Upper lobe of right lung (tissue), 1 donor: ENCODE data around the gene PLXNA4. TPM values are rescaled to one million over a fixed set of nuclear protein-coding genes. Genes with fewer than 3 reads are reported as not detected.

ENCODE experiments used
- ATAC-seq: fragments of 200-7000 bp; cut with Tn5 transposase; one replicate; pipeline ENCODE4 v1.9.1; 2020; ENCODE audit warnings: mild to moderate bottlenecking, moderate library complexity
- DNase-seq: peaks from one replicate; pipeline ENCODE4 v3.0.0-alpha.2; 2020
- H3K27ac ChIP-seq: fragments of 200-600 bp; one replicate; pipeline ENCODE4 v1.8.0; 2022
- H3K27me3 ChIP-seq: fragments of 200-600 bp; one replicate; pipeline ENCODE4 v1.8.0; 2022; ENCODE audit warnings: mild to moderate bottlenecking
- H3K36me3 ChIP-seq: fragments of 200-600 bp; one replicate; pipeline ENCODE4 v1.8.0; 2022
- H3K4me1 ChIP-seq: fragments of 200-600 bp; one replicate; pipeline ENCODE4 v1.8.0; 2022
- H3K4me3 ChIP-seq: fragments of 200-600 bp; one replicate; pipeline ENCODE4 v1.8.0; 2022; ENCODE audit warnings: mild to moderate bottlenecking
- H3K9me3 ChIP-seq: fragments of 200-600 bp; one replicate; pipeline ENCODE4 v1.8.0; 2022
- intact Hi-C: fragments of 100-400 bp; cut with DNase I; formaldehyde crosslinking; loops from one replicate; pipeline ENCODE4 v1.11.0; 2022
- total RNA-seq: library from RNA; stranded (reverse); fragmentation: NEBNext Ultra II Directional; extraction: Animal tissue kit (Norgen Biotek cat#: 25700); gene quantifications from one replicate; pipeline ENCODE4 v1.2.1, GENCODE V29; 2021
- TF ChIP-seq, protein P1 (sequence below): fragments of 200-600 bp; IDR thresholded peaks from one replicate; pipeline ENCODE4 v1.8.0; 2022; ENCODE audit warnings: antibody characterized with exemption
- donor health status: DM: no; HTN: yes; CAD: no; lungs with severe emphysema.

PLXNA4 gene
- total RNA-seq, 1 donor from 2014 or later: 7.2 TPM

- Histone ChIP-seq H3K36me3 (no peaks in the 10 kb centered on the region), H3K9me3 (no peaks in the 10 kb centered on the region), H3K4me1 (no peaks in the 10 kb centered on the region), H3K27ac (no peak overlapping the region), H3K27me3 (no peaks in the 10 kb centered on the region), H3K4me3 (no peak overlapping the region)
- intact Hi-C loops: no loop called here
- DNase-seq: no peak
- ATAC-seq: no peak
- TF ChIP-seq, protein P1, sequence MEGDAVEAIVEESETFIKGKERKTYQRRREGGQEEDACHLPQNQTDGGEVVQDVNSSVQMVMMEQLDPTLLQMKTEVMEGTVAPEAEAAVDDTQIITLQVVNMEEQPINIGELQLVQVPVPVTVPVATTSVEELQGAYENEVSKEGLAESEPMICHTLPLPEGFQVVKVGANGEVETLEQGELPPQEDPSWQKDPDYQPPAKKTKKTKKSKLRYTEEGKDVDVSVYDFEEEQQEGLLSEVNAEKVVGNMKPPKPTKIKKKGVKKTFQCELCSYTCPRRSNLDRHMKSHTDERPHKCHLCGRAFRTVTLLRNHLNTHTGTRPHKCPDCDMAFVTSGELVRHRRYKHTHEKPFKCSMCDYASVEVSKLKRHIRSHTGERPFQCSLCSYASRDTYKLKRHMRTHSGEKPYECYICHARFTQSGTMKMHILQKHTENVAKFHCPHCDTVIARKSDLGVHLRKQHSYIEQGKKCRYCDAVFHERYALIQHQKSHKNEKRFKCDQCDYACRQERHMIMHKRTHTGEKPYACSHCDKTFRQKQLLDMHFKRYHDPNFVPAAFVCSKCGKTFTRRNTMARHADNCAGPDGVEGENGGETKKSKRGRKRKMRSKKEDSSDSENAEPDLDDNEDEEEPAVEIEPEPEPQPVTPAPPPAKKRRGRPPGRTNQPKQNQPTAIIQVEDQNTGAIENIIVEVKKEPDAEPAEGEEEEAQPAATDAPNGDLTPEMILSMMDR: no peak
These were observed 225.5 kb downstream of the PLXNA4 start for GRCh38 chr7:132350741-132351140.

DNA sequence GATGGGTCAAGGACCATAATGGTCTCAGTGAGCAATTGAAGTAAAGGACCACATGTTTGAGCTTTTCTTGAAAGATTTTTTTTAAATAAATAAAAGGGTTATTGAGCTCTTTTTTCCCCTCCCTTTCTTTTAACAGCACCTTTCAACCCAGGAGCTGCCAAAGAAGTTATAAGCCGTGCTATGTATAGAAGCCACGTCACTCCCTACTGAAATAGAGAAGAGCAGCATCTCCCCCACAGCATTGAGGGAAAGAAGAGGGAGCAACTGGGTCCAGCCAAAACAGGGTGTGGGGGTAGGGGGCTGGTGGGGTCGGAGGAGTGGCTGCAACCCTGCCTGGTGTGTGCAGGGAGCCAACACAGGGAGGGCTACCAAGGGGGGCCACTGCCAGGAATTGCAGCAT, 227.2 kb downstream of the PLXNA4 start:
- DNase-seq (no peak), ATAC-seq (no peak)
- intact Hi-C loops: no loop called here
- Histone ChIP-seq H3K27ac (no peak overlapping the region), H3K36me3 (no peaks in the 10 kb centered on the region), H3K4me1 (no peaks in the 10 kb centered on the region), H3K9me3 (no peaks in the 10 kb centered on the region), H3K4me3 (no peak overlapping the region), H3K27me3 (no peaks in the 10 kb centered on the region)
- TF ChIP-seq, protein P1: no peak

DNA sequence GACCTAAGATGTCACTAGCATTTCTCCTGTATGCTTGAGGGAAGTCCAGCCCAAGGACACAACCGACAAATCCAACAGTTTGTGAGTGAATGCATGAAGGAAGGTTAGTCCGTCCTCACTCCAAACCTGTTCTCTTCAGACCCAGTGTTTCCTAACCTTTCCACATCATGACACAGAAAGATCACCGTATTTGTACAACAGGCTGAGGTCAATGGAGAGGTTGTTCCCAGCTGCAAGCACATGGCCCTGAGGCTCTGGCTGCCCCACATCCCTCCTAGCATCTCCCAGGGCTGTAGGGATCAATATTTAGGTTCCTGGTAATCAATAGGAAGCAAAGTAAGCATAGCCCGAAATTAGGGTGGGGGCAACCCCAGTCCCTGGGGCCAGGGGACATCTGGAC, 227.9 kb downstream of the PLXNA4 start:
- H3K36me3 ChIP-seq: no peaks in the 10 kb centered on the region
- H3K4me1 ChIP-seq: no peaks in the 10 kb centered on the region
- H3K4me3 ChIP-seq: no peak overlapping the region
- H3K27me3 ChIP-seq: no peaks in the 10 kb centered on the region
- H3K27ac ChIP-seq: no peak overlapping the region
- DNase-seq: no peak
- no peak for ATAC-seq
- no peaks in the 10 kb centered on the region for H3K9me3 ChIP-seq
- intact Hi-C loops: no loop called here
- TF ChIP-seq, protein P1: no peak

- Histone ChIP-seq H3K9me3 (no peaks in the 10 kb centered on the region), H3K27ac (no peak overlapping the region), H3K27me3 (no peaks in the 10 kb centered on the region), H3K4me1 (no peaks in the 10 kb centered on the region), H3K36me3 (no peaks in the 10 kb centered on the region), H3K4me3 (no peak overlapping the region)
- intact Hi-C loops: no loop called here
- DNase-seq: no peak
- no peak for ATAC-seq
- TF ChIP-seq, protein P1: no peak
These were observed 228.4 kb downstream of the PLXNA4 start for GRCh38 chr7:132347858-132348257.

- no peaks in the 10 kb centered on the region for H3K27me3 ChIP-seq
- TF ChIP-seq, protein P1: no peak
- ATAC-seq: no peak
- H3K9me3 ChIP-seq: no peaks in the 10 kb centered on the region
- intact Hi-C loops: no loop called here
- H3K4me3 ChIP-seq: no peak overlapping the region
- H3K36me3 ChIP-seq: no peaks in the 10 kb centered on the region
- no peak for DNase-seq
- no peaks in the 10 kb centered on the region for H3K4me1 ChIP-seq
- H3K27ac ChIP-seq: no peak overlapping the region
These were observed 229.1 kb downstream of the PLXNA4 start for GRCh38 chr7:132347123-132347522.

DNA sequence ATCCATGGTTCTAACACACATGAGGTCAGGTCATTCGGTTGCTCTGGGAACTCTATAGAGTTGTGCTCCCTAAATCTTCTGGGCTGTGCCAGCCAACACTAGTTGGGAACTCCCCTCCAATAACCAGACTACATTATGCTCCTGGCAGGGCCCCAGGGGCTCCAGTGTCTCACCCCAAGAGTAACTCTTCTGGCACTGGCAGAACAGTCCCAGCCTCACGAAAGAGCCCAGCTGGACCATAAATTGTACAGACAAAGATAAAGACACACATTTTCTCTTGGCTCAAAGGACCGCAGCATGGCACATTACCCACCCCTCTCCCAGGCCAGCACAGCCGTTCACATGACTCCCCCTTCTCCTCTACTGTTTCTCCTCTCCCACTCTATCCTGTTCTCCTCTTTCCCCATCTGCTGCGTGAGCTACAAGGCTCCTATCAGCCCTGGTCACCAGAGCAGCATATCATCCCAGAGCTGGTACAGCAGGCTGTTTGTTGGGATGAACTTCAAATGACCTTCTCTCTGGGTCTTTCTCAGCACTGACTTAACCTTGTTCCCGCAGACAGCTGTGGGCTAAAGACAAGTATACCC, 230.6 kb downstream of the PLXNA4 start:
- intact Hi-C loops: no loop called here
- H3K9me3 ChIP-seq: no peaks in the 10 kb centered on the region
- no peaks in the 10 kb centered on the region for H3K4me1 ChIP-seq
- H3K4me3 ChIP-seq: no peak overlapping the region
- ATAC-seq (no peak), DNase-seq (no peak)
- H3K27ac ChIP-seq: no peak overlapping the region
- TF ChIP-seq, protein P1: no peak
- no peaks in the 10 kb centered on the region for H3K27me3 ChIP-seq
- no peaks in the 10 kb centered on the region for H3K36me3 ChIP-seq
